ENCODE data around the gene SLC34A3. TPM values are rescaled to one million over a fixed set of nuclear protein-coding genes. Genes with fewer than 3 reads are reported as not detected.
"Not testable (repeated sequence)": the region's sequence is repeated elsewhere in the genome, so short reads cannot be mapped to it uniquely, and the experiment has no call there.

The SLC34A3 gene
- total RNA-seq, 1 donor from 2014 or later: not detected

GRCh38 chr9:137228968-137229896, 1.5 kb upstream of the SLC34A3 start:
- DNase-seq (ENCODE audit: low spot score): no peak

DNA sequence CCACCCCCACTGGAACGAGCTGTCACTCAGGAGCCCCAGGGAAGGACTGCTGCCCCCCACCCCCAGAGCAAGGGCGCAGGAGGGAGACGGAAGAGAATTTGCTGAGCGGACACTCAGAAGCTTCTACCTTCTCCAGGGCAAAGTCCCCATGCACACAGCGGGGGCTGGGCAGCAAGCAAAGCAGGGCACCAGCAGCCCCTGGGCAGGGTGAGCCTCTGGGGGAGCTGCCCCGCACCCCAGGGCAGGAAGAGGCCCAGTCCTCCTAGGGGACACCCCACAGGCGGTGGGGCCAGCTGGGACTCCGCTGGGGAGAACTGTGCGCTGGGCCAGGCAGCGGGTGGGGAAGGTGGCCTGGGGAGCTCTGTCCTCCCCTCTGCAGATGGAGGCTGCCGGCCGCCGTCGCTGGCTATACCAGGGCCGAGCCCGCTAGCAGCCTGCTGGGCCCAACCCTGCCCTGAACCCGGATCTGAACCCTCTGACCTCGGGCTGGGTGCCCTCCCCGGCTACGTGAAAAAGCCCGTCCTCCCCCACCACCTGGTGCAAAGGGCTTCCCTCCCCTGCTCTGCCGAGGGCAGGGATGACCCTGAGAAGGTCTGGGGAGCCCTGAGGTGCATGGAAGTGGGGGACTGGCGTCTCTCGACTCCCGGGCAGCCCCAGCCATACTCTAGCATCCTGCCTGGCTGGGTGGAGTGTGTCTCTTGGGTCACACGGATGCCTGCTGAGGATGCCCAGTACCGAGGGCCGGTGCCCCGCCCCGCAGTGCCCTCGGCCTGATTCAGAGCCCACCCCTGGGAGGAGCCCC, 597 bp upstream of the SLC34A3 start:
- DNase-seq (ENCODE audit: low spot score): no peak

DNA sequence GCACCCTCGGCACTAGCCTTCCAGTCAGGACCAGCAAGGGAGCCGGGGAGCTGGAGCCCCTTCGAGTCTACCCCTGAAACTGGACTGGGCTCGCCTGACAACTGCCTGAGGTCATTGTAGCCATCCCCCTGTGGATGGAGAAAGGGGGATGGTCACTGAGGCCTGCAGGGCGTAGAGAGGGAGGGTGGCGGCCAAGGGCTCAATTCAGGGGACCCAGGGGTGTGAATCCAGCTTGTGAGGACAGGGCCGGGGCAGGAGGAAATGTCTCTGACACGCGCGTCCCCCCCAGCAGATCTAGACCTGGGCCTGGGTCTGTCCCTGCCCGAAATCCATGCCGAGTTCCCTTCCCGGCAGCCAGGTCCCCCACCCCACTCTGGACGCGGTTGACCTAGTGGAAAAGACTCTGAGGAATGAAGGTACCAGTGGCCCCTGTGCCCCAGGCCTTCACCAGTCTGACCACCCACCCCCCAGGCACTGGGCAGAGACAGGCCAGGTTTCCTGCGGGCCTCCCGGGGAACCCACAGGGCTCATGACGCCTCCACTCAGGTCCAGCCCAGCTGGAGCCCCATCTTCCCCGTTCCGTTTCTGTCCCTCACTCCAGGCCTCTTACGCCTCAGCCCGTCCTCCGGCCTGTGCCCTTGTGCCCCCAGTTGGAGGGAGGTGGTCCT, 805 bp downstream of the SLC34A3 start:
- DNase-seq (ENCODE audit: low spot score): no peak

DNA sequence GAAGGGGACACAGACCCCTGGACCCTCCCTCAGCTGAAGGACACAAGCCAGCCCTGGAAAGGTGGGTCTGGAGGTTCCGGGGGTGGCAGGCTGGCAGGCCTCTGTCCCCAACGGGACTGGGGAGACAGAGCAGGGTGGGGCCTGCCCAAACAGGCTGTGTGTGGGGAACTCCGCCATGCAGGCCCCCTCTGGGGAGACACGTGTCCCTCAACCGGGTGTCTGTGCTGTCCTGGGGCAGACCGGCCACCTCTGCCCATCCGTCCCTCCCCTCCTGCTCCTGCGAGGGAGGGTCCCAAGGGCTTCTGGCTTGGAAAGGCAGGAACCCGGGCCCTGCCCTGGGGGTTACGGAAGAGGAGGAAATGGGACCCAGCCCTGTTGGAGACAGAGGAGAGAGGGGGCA, 1.4 kb downstream of the SLC34A3 start:
- no peak for DNase-seq (ENCODE audit: low spot score)

DNA sequence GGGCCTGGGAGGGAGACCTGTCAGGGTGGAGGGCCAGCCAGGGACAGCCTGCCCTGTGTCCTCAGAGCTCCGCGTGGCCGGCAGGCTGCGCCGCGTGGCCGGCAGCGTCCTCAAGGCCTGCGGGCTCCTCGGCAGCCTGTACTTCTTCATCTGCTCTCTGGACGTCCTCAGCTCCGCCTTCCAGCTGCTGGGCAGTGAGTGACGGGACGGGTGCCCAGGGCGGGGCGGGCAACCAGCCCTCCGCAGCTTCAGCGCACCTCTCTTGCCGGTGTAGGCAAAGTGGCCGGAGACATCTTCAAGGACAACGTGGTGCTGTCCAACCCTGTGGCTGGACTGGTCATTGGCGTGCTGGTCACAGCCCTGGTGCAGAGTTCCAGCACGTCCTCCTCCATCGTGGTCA, 1.8 kb downstream of the SLC34A3 start:
- no peak for DNase-seq (ENCODE audit: low spot score)

- DNase-seq (ENCODE audit: low spot score): no peak
These were observed 2.7 kb downstream of the SLC34A3 start for GRCh38 chr9:137233143-137233980.

DNA sequence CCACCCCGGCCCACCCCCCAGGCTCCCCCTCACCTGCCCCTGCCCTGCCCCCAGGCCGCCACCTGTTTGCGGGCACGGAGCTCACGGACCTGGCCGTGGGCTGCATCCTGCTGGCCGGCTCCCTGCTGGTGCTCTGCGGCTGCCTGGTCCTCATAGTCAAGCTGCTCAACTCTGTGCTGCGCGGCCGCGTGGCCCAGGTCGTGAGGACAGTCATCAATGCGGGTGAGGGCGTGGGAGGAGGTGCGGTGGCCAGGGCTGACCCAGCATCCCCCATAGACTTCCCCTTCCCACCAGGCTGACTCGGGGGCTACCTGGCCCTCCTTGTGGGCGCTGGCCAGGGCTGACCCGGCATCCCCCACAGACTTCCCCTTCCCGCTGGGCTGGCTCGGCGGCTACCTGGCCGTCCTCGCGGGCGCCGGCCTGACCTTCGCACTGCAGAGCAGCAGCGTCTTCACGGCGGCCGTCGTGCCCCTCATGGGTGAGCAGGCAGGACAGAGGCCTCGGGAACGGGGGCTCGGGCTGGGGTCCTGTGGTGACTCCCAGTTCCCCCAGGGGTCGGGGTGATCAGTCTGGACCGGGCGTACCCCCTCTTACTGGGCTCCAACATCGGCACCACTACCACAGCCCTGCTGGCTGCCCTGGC, 3.5 kb downstream of the SLC34A3 start:
- no peak for DNase-seq (ENCODE audit: low spot score)

DNA sequence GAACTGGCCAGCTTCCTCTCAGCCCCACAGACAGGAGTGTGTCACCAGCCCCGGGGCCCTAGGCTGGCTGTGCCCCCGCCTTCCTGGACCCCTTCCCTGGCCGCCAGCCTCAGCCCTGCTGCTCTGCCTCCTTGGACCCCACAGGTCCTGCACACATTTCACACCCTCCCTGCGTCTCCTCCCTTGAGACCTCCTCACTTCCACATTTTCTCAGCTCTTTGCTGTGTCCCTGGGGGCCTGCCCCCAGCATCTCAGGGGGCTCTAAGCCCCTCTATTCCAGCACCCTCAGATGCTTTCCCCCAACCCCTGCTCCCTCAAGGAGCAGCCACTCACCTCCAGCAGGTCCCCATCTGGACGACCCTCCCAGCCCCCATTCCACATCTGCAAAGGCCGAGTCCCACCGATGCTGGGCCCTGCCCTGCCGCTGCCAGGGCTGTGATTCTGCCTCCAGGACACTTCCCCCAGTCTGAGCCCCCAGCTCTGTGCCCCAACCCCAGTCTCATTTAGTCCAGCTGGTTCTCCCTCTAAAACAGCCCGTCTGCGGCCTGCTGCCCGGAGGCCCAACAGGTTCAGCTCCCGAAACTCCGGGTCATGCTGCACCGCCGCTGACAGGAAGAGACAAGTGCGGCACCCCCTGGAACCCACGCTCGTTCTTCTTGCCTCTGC, 4.2 kb downstream of the SLC34A3 start:
- no peak for DNase-seq (ENCODE audit: low spot score)

- DNase-seq (ENCODE audit: low spot score): no peak
These were observed 4.9 kb downstream of the SLC34A3 start for GRCh38 chr9:137235424-137236237.

DNA sequence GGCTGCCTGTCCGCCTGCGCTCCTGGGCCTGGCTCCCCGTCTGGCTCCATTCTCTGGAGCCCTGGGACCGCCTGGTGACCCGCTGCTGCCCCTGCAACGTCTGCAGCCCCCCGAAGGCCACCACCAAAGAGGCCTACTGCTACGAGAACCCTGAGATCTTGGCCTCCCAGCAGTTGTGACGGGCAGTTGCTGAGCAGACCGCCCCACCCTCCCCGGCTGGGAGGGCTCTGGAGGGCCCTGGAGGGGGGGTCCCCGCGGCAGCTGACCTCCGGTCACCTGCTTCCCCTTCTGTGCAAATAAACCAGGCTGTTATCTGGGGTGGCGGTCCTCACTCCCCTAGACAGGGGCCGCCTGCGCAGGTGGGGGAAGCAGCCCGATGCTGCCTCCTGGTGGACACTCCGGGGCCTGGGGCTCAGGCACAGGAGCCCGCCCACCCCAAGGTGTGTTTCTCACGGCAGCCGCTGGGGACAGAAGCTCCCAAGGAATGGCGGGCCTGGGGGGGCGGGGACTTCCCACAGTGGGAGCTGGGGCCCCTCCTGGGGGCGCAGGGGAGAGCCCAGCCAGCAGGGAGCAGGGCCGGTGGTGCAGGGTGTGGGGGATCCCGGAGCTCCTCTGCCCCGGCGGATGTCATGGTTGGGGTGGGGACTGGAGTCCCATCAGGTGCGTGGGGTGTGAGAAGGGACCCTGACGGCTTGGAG, 5.7 kb downstream of the SLC34A3 start:
- DNase-seq (ENCODE audit: low spot score): peak; percentile 93

- DNase-seq (ENCODE audit: low spot score): no peak
These were observed 6.3 kb downstream of the SLC34A3 start for GRCh38 chr9:137236936-137237421.

- DNase-seq (ENCODE audit: low spot score): no peak
These were observed 7.3 kb downstream of the SLC34A3 start for GRCh38 chr9:137237759-137238726.

DNA sequence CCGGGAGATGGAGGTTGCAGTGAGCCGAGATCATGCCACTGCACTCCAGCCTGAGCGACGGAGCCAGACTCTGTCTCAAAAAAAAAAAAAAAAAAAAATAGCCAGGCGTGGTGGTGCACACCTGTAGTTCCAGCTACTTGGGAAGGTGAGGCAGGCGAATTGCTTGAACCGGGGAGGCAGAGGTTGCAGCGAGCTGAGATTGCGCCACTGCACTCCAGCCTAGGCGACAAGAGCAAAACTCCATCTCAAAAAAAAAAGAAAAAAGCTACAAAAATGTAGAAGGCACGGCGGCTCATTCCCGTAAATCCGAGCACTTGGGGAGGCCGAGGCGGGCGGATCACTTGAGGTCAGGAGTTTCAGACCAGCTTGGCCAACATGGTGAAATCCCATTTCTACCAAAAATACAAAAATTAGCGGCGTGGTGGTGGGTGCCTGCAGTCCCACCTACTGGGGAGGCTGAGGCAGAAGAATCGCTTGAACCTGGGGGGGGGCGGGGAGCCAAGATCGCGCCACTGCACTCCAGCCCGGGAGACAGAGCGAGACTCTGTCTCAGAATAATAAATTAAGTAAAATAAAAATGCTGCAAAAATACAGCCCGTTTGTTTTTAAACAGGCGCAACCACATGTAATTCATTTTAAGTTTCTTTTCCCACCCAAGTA, 9.0 kb downstream of the SLC34A3 start:
- DNase-seq (ENCODE audit: low spot score): not testable (repeated sequence)

DNA sequence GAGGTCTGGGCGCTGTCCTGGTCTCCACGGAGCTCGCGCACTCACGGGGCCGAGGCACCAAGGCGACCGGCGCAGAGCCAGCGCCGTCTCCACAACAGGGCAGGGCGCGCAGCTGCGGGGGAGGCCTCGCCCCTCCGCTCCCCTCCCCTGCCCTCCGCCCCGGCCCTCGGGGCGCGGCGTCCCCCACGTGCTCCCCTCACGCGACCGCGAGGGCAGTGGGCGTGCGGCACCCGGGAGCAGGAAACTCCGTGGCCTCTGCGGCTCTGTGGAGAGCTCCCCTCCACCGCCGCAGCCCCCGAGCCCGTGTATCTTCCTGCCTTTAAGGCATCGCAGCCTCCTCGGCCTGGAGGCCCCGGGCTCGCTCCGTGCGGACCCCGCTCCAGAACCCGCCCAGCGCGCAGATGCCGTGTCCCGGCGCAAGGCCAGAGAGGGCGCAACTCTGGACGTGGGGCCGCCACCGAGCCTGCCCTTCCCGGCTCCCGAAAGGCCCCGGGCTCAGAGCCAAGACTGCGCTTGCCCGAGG, 9.7 kb downstream of the SLC34A3 start:
- DNase-seq (ENCODE audit: low spot score): peak; percentile 93

- peak; percentile 99 for DNase-seq (ENCODE audit: low spot score)
These were observed 10.3 kb downstream of the SLC34A3 start, which contains the start of gene TUBB4B for GRCh38 chr9:137240841-137241489. TSS of gene TUBB4B (plus strand) at chr9:137241287. CDS start at chr9:137241361, 74 bp downstream.
